HG03025 (cell line): ENCODE data around the gene RASA1.

Experiments
- ATAC-seq: cut with Tn5 transposase; IDR thresholded peaks from one replicate; pipeline ENCODE4 v1.9.1; 2021; ENCODE audit warnings: mild to moderate bottlenecking, moderate library complexity; ENCODE audit not compliant: unreplicated experiment, low FRiP score

Gene RASA1

DNA sequence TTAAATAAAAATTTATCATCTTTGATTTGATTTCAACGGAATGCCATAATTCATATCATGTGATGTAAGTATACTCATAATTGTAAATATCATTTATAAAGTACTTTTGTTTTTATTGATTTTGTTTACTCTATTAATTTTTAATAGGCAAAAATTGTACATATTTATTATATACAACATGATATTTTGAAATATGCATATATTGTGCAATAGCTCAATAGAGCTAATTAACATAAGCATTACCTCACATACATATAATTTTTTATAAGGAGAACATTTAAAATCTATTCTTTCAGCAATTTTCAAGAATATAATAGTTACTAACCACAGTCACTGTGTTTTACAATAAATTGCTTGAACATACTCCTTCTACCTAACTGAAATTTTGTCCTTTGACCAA lies 170.0 kb downstream of the RASA1 start:
- no peak for ATAC-seq

DNA sequence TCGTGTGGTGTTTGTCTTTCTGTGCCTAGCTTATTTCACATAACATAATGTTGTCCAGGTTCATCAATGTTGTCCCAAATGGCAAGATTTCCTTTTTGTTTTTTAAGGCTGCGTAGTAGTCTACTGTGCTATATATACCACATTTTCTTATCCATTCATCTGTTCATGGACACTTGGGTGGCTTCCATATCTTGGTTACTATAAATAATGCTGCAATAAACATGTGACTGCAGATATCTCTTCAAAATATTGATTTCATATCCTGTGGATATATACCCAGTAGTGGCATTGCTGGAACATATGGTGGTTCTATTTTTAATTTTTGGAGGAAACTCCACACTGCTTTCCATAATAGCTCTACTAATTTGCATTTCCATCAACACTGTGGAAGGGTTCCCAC lies 170.5 kb downstream of the RASA1 start:
- ATAC-seq: no peak
